CD8-positive, alpha-beta memory T cell (primary cell): ENCODE measurements around the gene RBCK1. TPM values are rescaled to one million over a fixed set of nuclear protein-coding genes. Genes with fewer than 3 reads are reported as not detected.

ENCODE experiments used
- CTCF ChIA-PET: fragments of 350-600 bp; sonication (Branson Sonifier 250); formaldehyde crosslinking; loops from one replicate; lab custom pipeline; 2021; ENCODE audit warnings: antibody characterized with exemption; lab: Charles Lee
- POLR2A ChIA-PET: fragments of 350-600 bp; sonication (Branson Sonifier 250); formaldehyde crosslinking; loops from one replicate; lab custom pipeline; 2021; ENCODE audit warnings: antibody characterized with exemption; lab: Charles Lee
- DNase-seq, 5 donors: peaks; one replicate each; pipeline versions ENCODE4 v3.0.0 to v3.0.0-alpha.2; 2020 to 2022; ENCODE audit warnings: mixed read lengths in 1 of 5
- H3K27ac ChIP-seq: one replicate; pipeline ENCODE4 v1.7.0; 2013; ENCODE audit warnings: low read depth, mild to moderate bottlenecking, low read length, moderate library complexity
- H3K27me3 ChIP-seq: 2 replicates; pipeline ENCODE4 v1.7.0; 2013; ENCODE audit warnings: low read length, mild to moderate bottlenecking; ENCODE audit not compliant: insufficient read depth, poor library complexity, severe bottlenecking
- H3K36me3 ChIP-seq: 2 replicates; pipeline ENCODE4 v1.7.0; 2013; ENCODE audit warnings: mild to moderate bottlenecking, low read length, moderate library complexity; ENCODE audit not compliant: insufficient read depth
- H3K4me1 ChIP-seq: 2 replicates; pipeline ENCODE4 v1.7.0; 2013; ENCODE audit warnings: mild to moderate bottlenecking, low read length, moderate library complexity; ENCODE audit not compliant: insufficient read depth
- H3K4me3 ChIP-seq: 2 replicates; pipeline ENCODE4 v1.7.0; 2013; ENCODE audit warnings: mild to moderate bottlenecking, low read length
- H3K9me3 ChIP-seq: 2 replicates; pipeline ENCODE4 v1.7.0; 2013; ENCODE audit warnings: mild to moderate bottlenecking, low read length
- H3K27ac Mint-ChIP-seq, 8 donors: one replicate each; pipeline ENCODE4 v1.8.0; 2020 to 2021; ENCODE audit warnings: mixed read lengths in 8 of 8, mild to moderate bottlenecking in 6 of 8, inconsistent platforms in 3 of 8, moderate library complexity in 3 of 8
- H3K27me3 Mint-ChIP-seq, 2 donors: one replicate each; pipeline ENCODE4 v1.8.0; 2020 to 2021; ENCODE audit warnings: mixed read lengths in 2 of 2, mild to moderate bottlenecking in 1 of 2, moderate library complexity in 1 of 2
- H3K36me3 Mint-ChIP-seq, 3 donors: one replicate each; pipeline ENCODE4 v1.8.0; 2020 to 2021; ENCODE audit warnings: mixed read lengths in 3 of 3, inconsistent platforms in 1 of 3, mild to moderate bottlenecking in 1 of 3
- H3K4me1 Mint-ChIP-seq, 3 donors: one replicate each; pipeline ENCODE4 v1.8.0; 2020 to 2021; ENCODE audit warnings: mixed read lengths in 3 of 3, inconsistent platforms in 1 of 3, mild to moderate bottlenecking in 1 of 3
- H3K4me3 Mint-ChIP-seq, 7 donors: one replicate each; pipeline ENCODE4 v1.8.0; 2020 to 2021; ENCODE audit warnings: mixed read lengths in 7 of 7, mild to moderate bottlenecking in 6 of 7, moderate library complexity in 4 of 7, inconsistent platforms in 2 of 7
- H3K9me3 Mint-ChIP-seq, 5 donors: one replicate each; pipeline ENCODE4 v1.8.0; 2020 to 2022; ENCODE audit warnings: mixed read lengths in 5 of 5, mild to moderate bottlenecking in 3 of 5, moderate library complexity in 2 of 5, inconsistent platforms in 1 of 5
- polyA plus RNA-seq: library from polyadenylated mRNA; unstranded; fragments of 300-500 nt; fragmentation: Illumina TruSeq; gene quantifications from one replicate; pipeline ENCODE4 v1.2.3, GENCODE V29; 2021
- total RNA-seq, 2 experiments: library from RNA; stranded (reverse); gene quantifications; one replicate each; pipeline ENCODE4 v1.2.3, GENCODE V29; 2021

RBCK1 gene
- total and polyA plus RNA-seq, 3 experiments from 2014 or later = 83.7 to 95.7 (median 90.5) TPM

DNA sequence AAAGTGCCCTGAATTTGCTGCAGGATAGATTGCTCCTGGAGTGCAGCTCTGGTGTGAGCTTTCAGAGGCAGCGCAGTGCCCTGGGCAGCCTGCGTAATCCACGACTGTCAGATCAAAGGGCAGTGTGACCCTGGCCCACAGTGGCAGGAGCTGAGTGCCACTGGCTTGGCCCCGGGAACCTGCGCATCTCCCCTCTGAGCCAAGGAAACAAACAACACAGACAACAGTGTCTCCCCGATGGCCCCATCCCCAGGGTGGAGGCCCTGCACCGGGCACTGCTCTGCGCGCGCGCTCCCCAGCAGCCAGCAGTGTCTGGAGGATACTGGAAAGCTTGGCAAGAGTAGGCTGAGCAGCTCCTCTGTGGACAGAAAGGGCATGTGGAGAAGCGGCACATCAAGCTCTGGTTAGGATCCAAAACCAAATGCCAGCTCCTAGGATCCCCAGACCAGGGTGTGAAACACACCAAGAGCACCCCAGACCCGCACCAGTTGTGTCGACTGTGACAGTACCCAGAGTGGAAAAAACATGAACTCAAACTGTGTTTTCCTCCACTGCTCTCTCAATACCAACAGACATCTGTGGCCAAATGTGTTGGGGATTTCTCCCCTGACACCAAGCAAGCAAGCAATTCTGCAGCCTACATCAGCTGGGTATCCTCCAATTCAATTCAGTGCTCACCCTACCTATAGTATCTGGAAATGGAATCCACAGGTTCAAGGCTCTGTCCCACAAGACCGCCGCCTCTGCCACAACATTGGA is 26.7 kb downstream of the RBCK1 start:
- ChIA-PET CTCF (no interaction called here), POLR2A (no interaction called here)
- H3K27ac Mint-ChIP-seq = peak overlapping the region in 4 of 8 donors; percentile 26 to 92 (median 58)
- H3K4me3 Mint-ChIP-seq = peak overlapping the region in 3 of 7 donors; percentile 49 to 69 (median 68)
- Histone ChIP-seq H3K27me3 (no peaks in the 10 kb centered on the region), H3K27ac (no peak overlapping the region), H3K36me3 (peaks cover 9% of the 10 kb centered on the region), H3K9me3 (no peaks in the 10 kb centered on the region), H3K4me3 (no peak overlapping the region), H3K4me1 (peaks cover 58% of the 10 kb centered on the region)
- peaks cover 59 to 78% (median 63%) of the 10 kb centered on the region in 3 donors for H3K4me1 Mint-ChIP-seq
- peaks cover 0 to 57% (median 6%) of the 10 kb centered on the region in 3 donors for H3K36me3 Mint-ChIP-seq
- no peaks in the 10 kb centered on the region for H3K27me3 Mint-ChIP-seq
- no peaks in the 10 kb centered on the region for H3K9me3 Mint-ChIP-seq
- DNase-seq = peak in 1 of 5 donors; percentile 32

DNA sequence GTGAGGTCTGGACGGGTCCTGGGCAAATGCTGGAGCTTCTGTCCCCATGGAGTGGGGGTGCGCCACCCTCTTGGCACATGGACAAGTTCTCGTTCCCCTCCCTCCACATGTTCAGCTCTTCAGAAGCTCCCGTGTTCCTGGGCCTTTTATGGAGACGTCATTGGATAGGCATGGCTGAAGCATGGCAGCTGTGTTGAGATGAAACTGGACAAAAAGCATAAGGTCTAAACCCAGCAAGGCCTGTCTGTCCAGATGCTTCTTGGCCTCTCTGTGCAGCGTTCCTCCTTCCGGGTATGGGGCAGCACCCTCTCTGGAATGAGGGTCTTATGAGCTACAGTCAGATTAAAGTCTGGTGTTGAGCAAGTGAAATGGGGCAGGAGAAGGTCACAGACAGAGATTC is 27.5 kb downstream of the RBCK1 start:
- Mint-ChIP-seq H3K9me3 (no peaks in the 10 kb centered on the region), H3K4me3 (no peak overlapping the region), H3K27me3 (no peaks in the 10 kb centered on the region), H3K27ac (peak overlapping the region in 2 of 8 donors; percentile 52 to 71), H3K36me3 (peaks cover 0 to 57% (median 5%) of the 10 kb centered on the region in 3 donors), H3K4me1 (peaks cover 63 to 81% (median 70%) of the 10 kb centered on the region in 3 donors)
- Histone ChIP-seq H3K9me3 (no peaks in the 10 kb centered on the region), H3K36me3 (peaks cover 9% of the 10 kb centered on the region), H3K27me3 (no peaks in the 10 kb centered on the region), H3K4me3 (no peak overlapping the region), H3K4me1 (peaks cover 62% of the 10 kb centered on the region), H3K27ac (no peak overlapping the region)
- CTCF ChIA-PET = no interaction called here
- peak in 1 of 5 donors; percentile 13 for DNase-seq
- POLR2A ChIA-PET = no interaction called here

DNA sequence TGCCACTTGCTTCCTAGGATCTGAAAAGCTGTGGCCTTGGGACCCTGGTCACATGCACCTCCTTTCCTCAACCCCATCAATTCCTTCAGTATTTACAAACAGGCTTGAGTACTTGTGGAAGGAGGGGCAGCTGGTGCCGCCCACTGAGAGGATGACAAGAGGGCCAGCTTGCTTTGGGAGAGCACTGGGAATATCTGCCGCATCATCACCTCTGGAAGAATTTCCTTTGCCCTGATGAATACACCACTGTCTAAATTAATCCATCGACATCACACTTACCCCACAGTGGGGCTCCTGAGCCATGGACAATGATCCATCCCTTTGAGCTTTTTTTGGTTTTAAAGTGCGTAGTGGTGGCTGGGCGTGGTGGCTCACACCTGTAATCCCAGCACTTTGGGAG is 28.4 kb downstream of the RBCK1 start:
- H3K4me1 Mint-ChIP-seq = peaks cover 62 to 81% (median 72%) of the 10 kb centered on the region in 3 donors
- H3K9me3 Mint-ChIP-seq = no peaks in the 10 kb centered on the region
- peaks cover 62% of the 10 kb centered on the region for H3K4me1 ChIP-seq
- peaks cover 14% of the 10 kb centered on the region for H3K36me3 ChIP-seq
- no peak overlapping the region for H3K27ac ChIP-seq
- no peaks in the 10 kb centered on the region for H3K27me3 ChIP-seq
- no peaks in the 10 kb centered on the region for H3K27me3 Mint-ChIP-seq
- ChIA-PET POLR2A (interaction anchor here (0.6 kb wide), 1 partner anchor 30 kb away, joined by 3 read pairs; no protein-coding TSS in a partner anchor), CTCF (interaction anchor here (1.5 kb wide), 1 partner anchor 30 kb away, joined by 5 read pairs; no protein-coding TSS in a partner anchor)
- no peak overlapping the region for H3K4me3 Mint-ChIP-seq
- peaks cover 0 to 57% (median 6%) of the 10 kb centered on the region in 3 donors for H3K36me3 Mint-ChIP-seq
- H3K9me3 ChIP-seq = no peaks in the 10 kb centered on the region
- no peak overlapping the region for H3K4me3 ChIP-seq
- no peak overlapping the region for H3K27ac Mint-ChIP-seq
- DNase-seq = peak in 1 of 5 donors; percentile 12

DNA sequence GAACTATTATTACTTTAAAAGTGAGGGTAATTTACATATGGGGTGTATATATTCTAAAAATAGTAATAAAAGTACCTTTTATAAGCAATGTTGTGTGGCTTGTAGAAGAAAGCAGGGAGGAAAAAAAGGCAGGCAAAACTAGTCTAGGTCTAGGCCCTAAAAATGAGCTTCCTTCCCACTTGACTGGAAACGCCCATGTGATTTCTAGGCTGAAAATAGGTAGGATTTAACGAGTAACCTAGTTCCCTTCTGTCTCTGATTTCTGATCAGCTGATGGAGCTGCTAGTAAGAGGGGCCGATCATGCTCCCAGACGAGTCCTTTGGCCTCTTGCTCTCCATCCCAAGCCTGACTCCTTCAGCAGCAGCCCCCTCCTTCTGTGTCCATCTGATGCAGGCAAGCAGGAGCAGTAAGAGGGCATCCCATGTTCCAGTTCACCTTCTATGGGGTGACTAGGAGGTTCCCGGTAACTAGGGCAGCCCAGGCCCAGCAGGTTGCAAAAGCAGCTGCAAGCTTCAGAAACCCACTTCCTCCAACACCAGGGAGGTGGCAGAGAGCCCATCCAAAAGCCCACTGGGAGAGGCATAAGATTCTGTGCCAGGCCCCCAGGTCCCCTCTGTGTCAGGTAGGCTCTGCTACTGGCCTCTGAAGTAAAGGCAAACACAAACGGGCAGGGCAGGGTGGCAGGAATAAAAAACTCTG is 29.8 kb downstream of the RBCK1 start:
- Histone ChIP-seq H3K9me3 (no peaks in the 10 kb centered on the region), H3K27ac (no peak overlapping the region), H3K4me1 (peaks cover 58% of the 10 kb centered on the region), H3K27me3 (no peaks in the 10 kb centered on the region), H3K4me3 (peak overlapping the region; percentile 65), H3K36me3 (peaks cover 25% of the 10 kb centered on the region)
- peak in 3 of 5 donors; percentile 5 to 45 (median 14) for DNase-seq
- ChIA-PET CTCF (interaction anchor here (1.1 to 2.0 kb wide), 5 partner anchors 10 to 84 kb away, joined by 3 to 6 read pairs (median 5); partner anchors contain the start of gene TBC1D20), POLR2A (interaction anchor here (1.2 to 1.3 kb wide), 2 partner anchors 25 to 30 kb away, joined by 4 to 6 read pairs; partner anchors contain the start of gene TBC1D20)
- Mint-ChIP-seq H3K9me3 (no peaks in the 10 kb centered on the region), H3K36me3 (peaks cover 0 to 67% (median 14%) of the 10 kb centered on the region in 3 donors), H3K27ac (peak overlapping the region; percentile 51 to 93 (median 85)), H3K4me1 (peaks cover 58 to 77% (median 73%) of the 10 kb centered on the region in 3 donors), H3K27me3 (no peaks in the 10 kb centered on the region), H3K4me3 (peak overlapping the region; percentile 29 to 90 (median 81))

DNA sequence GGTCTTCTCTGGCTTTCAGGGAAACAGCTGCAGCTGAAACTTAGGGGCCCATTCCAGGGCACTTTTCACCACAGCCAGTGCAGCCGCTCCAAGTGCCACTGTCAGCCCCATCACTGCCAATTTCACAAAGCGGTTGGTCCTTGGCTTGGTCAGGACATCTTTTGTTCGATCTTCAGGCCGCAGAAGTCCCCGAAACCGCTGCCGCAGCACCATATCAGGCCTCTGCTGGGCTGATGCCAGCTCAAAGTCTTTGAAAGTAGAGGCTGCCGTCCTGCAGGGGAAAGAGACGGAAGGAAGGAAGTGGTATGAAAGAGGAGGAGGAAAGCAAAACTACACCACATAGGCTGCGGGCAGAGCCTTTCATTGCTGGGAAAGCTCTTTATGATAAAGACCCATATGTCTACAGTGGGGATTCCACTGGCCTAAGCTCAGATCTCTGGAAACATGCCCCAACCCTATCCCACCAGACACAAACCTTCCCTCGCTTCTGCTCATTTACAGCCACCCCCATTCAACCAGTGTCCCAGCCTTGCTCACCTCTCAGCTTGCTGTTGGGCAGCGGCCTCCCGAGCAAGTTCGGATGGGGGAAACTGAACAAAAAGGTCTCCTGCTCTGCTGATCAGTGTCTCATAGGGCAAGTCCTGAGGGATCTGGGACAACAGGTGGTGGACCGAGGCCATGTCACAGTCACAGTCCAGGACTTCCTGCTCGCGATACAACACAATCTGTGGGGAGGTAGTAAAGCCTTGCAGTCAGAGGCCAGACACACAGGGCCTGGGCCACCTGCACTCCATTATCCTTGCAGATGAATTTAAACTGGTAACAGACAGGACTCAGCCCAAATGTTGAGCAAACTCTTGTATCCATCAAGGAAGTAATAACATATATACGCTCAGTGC is 30.7 kb downstream of the RBCK1 start:
- peaks cover 25% of the 10 kb centered on the region for H3K36me3 ChIP-seq

DNA sequence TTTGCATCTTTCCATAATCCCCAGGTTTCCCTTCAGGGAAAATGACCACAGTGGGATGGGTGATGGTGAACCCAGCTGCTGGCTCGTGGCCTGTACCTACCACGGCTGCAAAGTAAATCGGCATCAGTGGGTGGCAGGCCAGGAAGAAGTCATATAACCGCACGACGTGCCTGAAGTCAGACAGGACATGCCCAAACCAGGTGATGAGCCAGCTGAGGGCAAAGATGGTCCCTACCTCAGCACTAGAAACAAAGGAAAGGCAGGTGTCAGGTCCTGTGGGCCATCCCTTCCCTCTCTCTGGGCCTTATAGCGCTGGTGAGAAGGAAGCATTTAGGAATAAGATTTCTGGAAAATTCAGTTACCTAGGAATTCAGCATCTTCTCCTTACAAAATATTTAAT is 32.0 kb downstream of the RBCK1 start:
- ChIA-PET POLR2A (no interaction called here), CTCF (no interaction called here)
- peaks cover 39 to 59% (median 52%) of the 10 kb centered on the region in 3 donors for H3K4me1 Mint-ChIP-seq
- no peak for DNase-seq
- Histone ChIP-seq H3K27ac (no peak overlapping the region), H3K27me3 (no peaks in the 10 kb centered on the region), H3K9me3 (no peaks in the 10 kb centered on the region), H3K4me3 (no peak overlapping the region), H3K4me1 (peaks cover 36% of the 10 kb centered on the region), H3K36me3 (peaks cover 25% of the 10 kb centered on the region)
- H3K27me3 Mint-ChIP-seq = no peaks in the 10 kb centered on the region
- peak overlapping the region in 2 of 8 donors; percentile 64 to 70 for H3K27ac Mint-ChIP-seq
- peak overlapping the region in 1 of 7 donors; percentile 17 for H3K4me3 Mint-ChIP-seq
- H3K36me3 Mint-ChIP-seq = peaks cover 0 to 76% (median 21%) of the 10 kb centered on the region in 3 donors
- H3K9me3 Mint-ChIP-seq = no peaks in the 10 kb centered on the region

More for the DNA sequence above, 30.7 kb downstream of the RBCK1 start:
- ChIA-PET POLR2A (interaction anchor here (1.2 to 1.3 kb wide), 2 partner anchors 24 to 31 kb away, joined by 4 to 6 read pairs; partner anchors contain the start of gene TBC1D20), CTCF (interaction anchor here (0.8 to 2.0 kb wide), 5 partner anchors 9 to 85 kb away, joined by 3 to 6 read pairs (median 5); partner anchors contain the start of gene TBC1D20)
- Mint-ChIP-seq H3K36me3 (peaks cover 0 to 70% (median 19%) of the 10 kb centered on the region in 3 donors), H3K9me3 (no peaks in the 10 kb centered on the region), H3K27ac (peak overlapping the region; percentile 51 to 93 (median 85)), H3K4me3 (peak overlapping the region; percentile 29 to 90 (median 81)), H3K4me1 (peaks cover 49 to 72% (median 64%) of the 10 kb centered on the region in 3 donors), H3K27me3 (no peaks in the 10 kb centered on the region)
- peak; percentile 42 to 73 (median 70) for DNase-seq
- Histone ChIP-seq H3K9me3 (no peaks in the 10 kb centered on the region), H3K27me3 (no peaks in the 10 kb centered on the region), H3K4me3 (peak overlapping the region; percentile 65), H3K4me1 (peaks cover 49% of the 10 kb centered on the region), H3K27ac (no peak overlapping the region)

DNA sequence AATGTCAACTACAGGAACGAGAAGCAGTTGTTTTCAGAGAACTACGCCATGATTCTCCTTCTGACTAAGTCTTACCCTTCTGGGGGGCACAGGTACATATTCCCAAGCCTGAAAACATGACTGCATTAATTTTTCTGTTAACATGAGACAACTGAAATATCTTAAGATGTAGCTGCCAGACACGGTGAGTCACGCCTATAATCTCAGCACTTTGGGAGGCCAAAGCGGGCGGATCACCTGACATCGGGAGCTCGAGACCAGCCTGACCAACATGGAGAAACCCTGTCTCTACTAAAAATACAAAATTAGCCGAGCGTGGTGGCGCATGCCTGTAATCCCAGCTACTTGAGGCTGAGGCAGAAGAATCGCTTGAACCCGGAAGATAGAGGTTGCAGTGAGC is 32.5 kb downstream of the RBCK1 start:
- no peaks in the 10 kb centered on the region for H3K27me3 Mint-ChIP-seq
- H3K4me3 ChIP-seq = no peak overlapping the region
- CTCF ChIA-PET = no interaction called here
- H3K9me3 ChIP-seq = no peaks in the 10 kb centered on the region
- H3K4me3 Mint-ChIP-seq = no peak overlapping the region
- peak overlapping the region in 1 of 8 donors; percentile 63 for H3K27ac Mint-ChIP-seq
- H3K27ac ChIP-seq = no peak overlapping the region
- H3K9me3 Mint-ChIP-seq = no peaks in the 10 kb centered on the region
- no peaks in the 10 kb centered on the region for H3K27me3 ChIP-seq
- peaks cover 20% of the 10 kb centered on the region for H3K36me3 ChIP-seq
- H3K4me1 ChIP-seq = peaks cover 32% of the 10 kb centered on the region
- peaks cover 37 to 54% (median 52%) of the 10 kb centered on the region in 3 donors for H3K4me1 Mint-ChIP-seq
- DNase-seq = no peak
- POLR2A ChIA-PET = no interaction called here
- peaks cover 0 to 76% (median 20%) of the 10 kb centered on the region in 3 donors for H3K36me3 Mint-ChIP-seq
